DMS53 treated with DMSO at 0.1 percent for 48 hours (cell line): Measurements from ENCODE around the gene ITSN2.

Experiments used
- DNase-seq: peaks from one replicate; lab custom pipeline; 2025; ENCODE audit not compliant: unreplicated experiment; lab: John Stamatoyannopoulos, UW

The ITSN2 gene

DNA sequence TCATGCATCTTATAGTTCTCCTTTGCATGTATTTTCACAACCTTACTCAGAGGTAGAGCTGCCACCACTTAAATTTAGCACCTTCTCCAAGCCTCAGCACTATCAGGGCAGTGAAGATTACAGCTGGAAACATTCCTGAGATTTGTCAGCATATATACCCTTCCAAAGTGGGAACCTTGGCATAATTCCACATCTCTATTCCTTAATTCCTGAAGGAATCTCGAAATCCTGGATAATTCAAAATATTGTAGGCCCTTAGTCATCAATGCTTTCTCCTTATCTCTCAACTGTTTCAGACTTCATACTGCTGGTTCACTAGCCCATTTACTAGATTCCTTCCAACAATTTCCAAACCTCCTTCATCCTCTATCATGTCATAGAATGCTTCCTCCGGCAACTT lies 87.4 kb downstream of the ITSN2 start:
- no peak for DNase-seq

- no peak for DNase-seq
Measured at GRCh38 chr2:24272161-24272802, 88.1 kb downstream of the ITSN2 start.

DNA sequence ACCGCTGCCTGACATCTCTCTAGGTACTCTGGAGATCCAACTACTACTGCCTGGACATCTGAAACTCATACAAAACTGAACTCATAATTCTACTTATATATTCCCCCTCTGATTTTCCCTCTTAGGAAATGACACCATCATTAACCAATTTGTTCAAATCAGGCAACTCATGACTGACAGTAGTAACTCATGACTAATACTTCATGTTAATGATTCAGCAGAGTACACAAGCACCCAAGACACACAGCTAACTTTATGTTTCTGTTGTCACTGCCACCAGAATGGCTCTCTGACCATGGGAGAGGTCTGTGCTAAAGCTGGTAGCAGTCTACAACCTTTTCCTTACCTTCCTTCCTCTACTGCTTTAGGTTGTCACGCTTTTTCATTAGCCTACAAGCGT lies 91.1 kb downstream of the ITSN2 start:
- DNase-seq, result peak; percentile 30

- no peak for DNase-seq
Measured at GRCh38 chr2:24265212-24265611, 95.1 kb downstream of the ITSN2 start.

- DNase-seq, result no peak
Measured at GRCh38 chr2:24262421-24262970, 97.8 kb downstream of the ITSN2 start.

DNA sequence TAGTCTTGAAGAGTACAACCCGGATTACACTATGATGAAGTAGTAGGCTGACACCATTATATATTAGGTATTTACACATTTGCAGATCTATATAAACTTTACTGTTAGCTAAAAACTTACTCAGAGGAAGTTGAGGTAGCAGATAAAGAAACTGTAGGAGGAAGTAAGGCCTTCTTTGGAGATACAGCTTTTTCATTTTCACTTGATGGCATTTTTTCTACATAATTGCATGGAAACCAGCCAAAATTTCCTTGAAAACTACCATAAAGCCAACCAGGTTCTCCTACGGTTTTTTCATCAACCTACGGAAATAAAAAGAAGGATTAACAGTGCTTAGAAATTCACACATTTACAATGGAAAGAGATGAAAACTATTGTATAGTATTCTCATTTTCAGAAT lies 98.9 kb downstream of the ITSN2 start:
- no peak for DNase-seq

- DNase-seq, result no peak
Measured at GRCh38 chr2:24259316-24259715, 101.0 kb downstream of the ITSN2 start.

- DNase-seq, result no peak
Measured at GRCh38 chr2:24258718-24259117, 101.6 kb downstream of the ITSN2 start.

DNA sequence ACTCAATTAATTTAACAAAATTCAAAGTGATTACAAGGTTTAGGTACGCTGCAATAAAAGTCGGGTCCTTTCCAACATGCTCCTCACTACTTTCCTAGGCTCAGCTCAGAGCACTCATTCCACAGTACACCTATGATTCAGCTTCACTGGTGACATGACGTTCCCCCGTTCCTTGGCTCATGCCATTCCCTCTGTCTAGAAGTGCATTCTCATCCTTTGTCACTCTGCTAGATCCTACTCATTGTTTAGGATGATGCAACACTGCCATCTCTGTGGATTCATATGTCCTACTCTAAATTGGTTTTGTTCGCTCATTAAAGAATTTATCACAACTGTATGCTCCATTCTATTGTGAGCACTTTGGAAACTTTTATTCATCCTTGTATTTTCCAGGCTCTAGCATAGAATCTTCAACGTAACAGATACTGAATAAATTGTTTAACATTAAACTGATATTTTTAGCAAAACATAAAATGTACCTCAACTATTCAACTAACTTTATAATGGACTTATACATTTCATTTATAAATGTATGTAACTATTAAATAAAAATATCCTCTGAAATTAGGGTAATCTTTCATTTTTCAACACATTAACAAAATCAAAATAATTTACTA lies 106.9 kb downstream of the ITSN2 start:
- no peak for DNase-seq

DNA sequence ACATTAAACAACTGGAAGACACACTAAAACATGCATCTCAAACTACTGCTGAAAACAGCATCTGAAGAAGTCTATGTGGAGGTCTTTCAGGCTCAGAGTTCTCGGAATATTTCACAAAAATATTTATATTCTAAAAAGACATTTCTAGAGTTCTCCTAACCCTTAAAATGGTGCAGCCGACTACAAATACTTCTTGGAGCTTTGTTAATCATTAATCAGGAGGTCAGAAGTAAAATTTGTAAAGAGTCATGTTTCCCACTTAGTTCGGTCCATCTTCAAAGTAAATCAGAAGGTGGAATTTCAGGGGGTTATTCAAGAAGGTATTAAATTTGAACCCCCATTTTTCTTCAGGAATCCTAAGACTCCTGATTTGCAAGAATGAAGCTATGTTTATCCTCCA lies 112.7 kb downstream of the ITSN2 start:
- peak; percentile 6 for DNase-seq

DNA sequence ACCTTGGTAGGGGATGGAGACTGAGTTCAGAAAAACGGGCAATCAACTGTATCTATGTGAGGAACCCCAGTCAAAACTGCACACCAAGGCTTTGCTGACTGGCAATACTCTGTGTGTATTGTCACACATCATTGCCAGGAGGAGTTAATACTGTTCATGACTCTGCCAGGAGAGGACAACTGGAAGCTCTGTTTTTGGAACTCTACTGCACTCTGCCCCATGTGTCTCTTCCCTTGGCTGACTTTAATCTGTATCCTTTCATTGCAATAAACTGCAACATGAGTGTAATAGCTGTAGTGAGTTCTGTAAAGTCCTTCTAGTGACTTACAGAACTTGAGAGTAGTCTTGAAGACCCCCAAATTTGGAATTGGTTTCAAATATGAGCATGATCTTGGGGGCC lies 113.2 kb downstream of the ITSN2 start:
- DNase-seq, result no peak

GRCh38 chr2:24245986-24246776 lies 114.2 kb downstream of the ITSN2 start:
- no peak for DNase-seq

DNA sequence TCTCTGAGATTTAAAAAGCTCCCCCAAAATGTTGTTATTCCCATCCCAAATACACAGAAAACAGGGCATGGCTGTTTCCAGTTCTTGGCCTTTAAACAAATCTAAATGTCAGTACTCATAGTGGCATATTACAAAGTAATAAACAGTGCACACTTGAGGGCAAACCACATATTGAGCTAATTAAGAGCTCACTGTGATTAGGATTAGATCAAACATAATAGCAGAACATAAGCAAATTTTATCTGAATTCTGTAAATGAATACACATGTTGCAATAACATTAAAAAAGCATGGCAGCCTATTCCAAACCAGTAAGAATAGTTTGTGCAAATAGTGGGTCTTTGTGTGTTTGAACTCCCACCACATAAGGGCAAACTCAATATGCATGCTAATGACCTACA lies 118.8 kb downstream of the ITSN2 start:
- DNase-seq, result no peak

DNA sequence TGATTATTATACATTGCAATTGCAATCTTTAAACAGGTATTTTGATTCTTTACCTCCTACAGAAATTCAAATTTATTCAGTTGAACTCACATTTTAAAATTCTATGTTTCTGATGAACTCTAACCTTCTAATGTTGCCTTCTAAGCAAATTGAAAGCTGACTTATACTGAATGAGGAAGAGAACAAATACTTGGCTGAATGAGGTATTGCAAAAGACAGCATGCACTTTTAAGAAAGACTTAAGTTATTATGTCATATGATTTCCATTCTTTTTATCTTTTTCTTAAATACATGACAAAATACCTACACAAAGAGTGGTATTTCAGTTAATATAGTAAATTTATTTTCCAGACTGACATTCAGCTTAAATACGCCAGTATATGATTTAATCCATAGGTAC lies 120.8 kb downstream of the ITSN2 start:
- DNase-seq, result no peak

- peak; percentile 72 for DNase-seq
Measured at GRCh38 chr2:24238158-24238557, 122.2 kb downstream of the ITSN2 start.

- DNase-seq, result no peak
Measured at GRCh38 chr2:24237313-24237712, 123.0 kb downstream of the ITSN2 start.

DNA sequence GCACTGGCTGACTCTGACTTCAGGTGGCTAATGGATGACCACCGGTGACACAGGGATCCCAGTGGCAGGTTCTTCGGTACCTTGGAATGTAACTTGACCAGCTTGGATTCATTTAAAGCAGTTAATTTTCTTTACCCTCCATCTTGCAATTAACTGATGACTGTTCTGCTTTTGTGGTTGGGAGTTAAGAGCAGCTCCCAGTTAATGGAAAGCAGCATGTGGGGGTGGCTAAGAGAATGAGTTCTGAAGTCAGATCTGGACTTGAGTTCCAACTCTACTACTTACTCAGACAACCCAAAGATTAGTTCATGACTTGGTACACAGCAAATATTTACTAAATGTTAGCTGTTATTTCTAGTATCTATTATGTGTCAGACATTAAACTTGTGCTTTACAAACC lies 127.0 kb downstream of the ITSN2 start:
- no peak for DNase-seq

DNA sequence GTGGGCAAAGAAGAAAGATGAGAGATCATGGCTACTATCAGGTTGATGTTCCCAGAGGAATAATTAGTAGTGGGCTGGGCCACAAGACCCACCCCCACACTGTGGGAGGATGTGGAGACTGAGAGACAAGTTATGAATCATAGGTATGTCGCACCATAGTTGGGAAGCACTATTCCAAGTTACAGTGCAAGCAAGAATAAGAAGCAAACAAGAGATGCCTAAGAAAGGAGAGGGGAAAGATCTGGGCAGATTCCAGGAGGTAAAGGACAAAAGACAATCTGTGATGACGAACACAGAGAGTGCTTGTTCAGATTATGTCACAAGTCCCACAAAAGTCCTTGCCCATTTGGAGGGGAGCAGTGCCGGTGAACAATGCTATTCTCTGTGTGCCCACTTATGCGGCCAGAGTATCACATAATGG lies 128.9 kb downstream of the ITSN2 start:
- DNase-seq, result no peak

- DNase-seq, result peak; percentile 11
Measured at GRCh38 chr2:24228470-24228869, 131.9 kb downstream of the ITSN2 start.

DNA sequence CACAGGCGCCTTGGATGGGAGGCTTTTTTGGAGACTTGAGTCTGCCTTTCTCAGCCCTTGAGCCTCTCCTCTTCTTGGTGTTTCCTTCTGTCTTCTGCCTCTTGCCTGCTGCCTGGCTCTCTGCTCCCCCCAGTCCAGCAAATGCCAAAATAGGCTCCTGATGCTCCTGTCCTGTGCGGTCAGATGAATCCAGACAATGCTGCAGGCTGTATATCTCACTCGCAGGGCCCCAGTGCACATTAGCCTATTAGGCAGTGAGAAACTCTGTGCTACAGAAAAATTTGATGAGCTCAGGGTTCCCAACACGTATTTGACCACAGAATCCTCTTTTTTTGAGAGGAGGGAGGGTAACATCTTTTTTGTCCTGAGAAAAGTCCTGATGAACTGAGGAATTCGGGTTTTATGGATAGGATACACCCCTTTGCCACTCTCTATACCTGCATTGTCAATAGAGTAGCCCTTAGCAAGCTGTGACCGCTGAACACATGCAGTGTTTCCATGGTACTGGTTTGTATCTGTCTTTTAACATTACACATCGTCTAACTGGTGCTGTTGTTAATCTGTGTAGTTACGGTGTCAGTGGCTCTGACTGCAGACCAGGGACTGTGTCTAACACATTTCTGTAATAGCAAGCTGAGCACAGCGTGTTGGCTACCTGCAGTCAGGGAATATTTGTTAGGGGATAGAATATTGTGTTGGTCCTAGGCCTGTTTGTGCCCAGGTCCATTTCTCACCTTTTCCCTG lies 134.7 kb downstream of the ITSN2 start:
- DNase-seq, result no peak

DNA sequence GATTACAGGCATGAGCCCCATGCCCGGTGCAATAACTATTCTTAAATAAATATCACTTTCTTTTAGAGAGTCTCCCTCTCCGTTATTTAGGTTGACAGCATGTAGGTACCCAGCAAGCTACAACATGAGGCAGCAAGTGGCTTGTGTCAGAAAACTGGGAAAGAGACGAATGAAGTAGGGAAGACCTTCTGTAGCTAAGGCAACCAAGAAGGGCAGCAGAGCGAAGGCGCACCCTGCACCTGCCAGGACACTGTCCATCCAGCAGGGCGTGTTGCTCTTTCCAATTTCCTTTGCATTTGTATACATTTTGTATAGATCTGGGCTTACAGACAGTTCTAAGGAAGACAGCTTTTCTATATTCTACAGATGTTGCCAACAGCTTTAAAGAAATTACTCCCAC lies 137.4 kb downstream of the ITSN2 start:
- DNase-seq, result no peak
